Left renal pelvis (tissue), 4 donors: ENCODE data around the gene FUZ. TPM values are rescaled to one million over a fixed set of nuclear protein-coding genes. Genes with fewer than 3 reads are reported as not detected.

Source experiments
- DNase-seq, 4 donors: peaks; one replicate each; pipeline ENCODE4 v3.0.0-alpha.2; 2013; ENCODE audit warnings: low read depth in 4 of 4, low spot score in 3 of 4
- polyA plus RNA-seq, 4 donors: library from polyadenylated mRNA; unstranded; fragments of 120-200 nt; gene quantifications; one replicate each; pipeline ENCODE4 v1.2.1, GENCODE V29; 2013; ENCODE audit not compliant: insufficient read length in 4 of 4

FUZ gene
- polyA plus RNA-seq, 4 donors, result 20.9 to 43.3 (median 35.5) TPM

DNA sequence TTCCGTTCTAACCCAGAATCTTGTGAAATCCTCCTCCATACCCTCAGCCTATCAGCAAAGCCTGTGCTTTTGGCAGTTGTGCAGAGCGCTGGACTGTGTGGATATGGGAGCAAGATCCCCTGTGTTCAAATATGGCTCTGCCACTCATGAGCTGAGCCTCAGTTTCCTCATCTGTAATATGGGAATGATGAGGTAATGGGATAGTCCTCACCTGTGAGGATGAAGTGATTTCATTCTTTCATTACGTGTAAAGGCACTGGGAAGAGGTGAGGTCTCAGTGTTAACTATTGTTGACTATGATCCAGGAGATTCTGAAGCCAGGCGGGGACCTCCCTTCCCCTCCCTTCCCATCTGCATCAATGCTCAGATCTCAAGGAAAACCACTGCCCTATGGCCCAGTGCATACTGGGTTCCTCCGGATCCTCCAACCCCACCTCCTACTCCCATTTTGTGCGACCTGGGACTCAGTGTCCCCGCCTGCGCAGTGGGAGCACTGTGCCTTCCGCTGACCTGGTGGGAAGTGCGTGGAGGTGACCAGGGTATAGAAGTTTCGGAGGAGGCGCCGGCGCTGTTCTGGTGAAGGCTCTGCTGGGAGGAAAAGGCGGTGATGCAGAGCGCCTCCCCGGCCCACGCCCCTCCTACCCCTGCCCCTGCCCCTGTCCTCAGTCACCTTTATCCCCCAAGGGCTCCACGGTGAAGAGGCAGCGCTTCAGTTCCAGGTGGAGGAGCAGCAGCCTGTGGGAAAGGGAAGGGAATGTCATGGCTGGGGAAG, 5.0 kb downstream of the FUZ start:
- no peak for DNase-seq

DNA sequence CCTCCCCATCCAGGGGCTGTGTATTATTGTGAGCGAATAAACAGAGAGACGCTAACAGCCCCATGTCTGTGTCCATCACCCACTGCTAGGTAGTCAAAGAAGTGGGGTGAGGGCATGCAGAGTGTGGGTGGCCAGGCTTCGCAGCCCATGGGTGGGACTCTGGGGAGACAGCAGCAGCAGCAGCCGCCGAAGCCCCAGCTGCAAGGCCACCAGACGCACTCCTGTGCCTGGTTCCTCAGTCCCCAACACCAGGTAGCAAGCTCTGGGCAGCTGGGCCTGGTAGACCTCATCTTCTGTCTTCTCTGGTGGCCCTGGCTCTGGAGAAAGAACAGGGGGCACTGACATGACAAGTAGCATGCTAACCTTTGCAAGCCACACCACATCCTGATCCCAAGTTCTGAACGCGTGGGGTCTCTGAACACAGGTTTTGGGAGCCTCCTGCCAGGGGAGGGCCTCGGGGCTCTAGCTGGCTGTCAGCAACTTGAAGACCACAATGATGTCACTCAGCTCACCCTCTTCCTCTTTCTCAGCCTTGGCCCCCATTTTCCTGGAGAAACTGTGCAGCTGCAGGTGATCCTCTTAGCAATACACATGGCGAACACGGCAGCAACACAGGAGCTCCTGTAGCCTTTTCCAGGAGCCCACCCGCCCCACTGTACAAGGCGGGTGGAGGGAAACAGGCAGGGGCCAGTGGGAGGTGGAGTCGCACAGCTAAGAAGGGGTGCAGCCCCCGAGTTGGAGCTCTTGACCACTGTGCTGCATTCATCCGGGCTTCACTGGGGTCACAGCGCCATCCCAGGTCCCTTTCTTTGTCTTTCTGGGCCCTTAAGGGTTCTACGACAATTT, 5.8 kb downstream of the FUZ start:
- no peak for DNase-seq

DNA sequence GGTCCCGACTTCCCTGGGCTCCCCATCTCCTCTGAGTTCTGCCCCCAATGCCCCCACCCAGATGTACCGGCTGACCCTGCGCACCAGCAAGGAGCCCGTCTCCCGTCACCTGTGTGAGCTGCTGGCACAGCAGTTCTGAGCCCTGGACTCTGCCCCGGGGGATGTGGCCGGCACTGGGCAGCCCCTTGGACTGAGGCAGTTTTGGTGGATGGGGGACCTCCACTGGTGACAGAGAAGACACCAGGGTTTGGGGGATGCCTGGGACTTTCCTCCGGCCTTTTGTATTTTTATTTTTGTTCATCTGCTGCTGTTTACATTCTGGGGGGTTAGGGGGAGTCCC, 6.5 kb downstream of the FUZ start:
- DNase-seq, result no peak

DNA sequence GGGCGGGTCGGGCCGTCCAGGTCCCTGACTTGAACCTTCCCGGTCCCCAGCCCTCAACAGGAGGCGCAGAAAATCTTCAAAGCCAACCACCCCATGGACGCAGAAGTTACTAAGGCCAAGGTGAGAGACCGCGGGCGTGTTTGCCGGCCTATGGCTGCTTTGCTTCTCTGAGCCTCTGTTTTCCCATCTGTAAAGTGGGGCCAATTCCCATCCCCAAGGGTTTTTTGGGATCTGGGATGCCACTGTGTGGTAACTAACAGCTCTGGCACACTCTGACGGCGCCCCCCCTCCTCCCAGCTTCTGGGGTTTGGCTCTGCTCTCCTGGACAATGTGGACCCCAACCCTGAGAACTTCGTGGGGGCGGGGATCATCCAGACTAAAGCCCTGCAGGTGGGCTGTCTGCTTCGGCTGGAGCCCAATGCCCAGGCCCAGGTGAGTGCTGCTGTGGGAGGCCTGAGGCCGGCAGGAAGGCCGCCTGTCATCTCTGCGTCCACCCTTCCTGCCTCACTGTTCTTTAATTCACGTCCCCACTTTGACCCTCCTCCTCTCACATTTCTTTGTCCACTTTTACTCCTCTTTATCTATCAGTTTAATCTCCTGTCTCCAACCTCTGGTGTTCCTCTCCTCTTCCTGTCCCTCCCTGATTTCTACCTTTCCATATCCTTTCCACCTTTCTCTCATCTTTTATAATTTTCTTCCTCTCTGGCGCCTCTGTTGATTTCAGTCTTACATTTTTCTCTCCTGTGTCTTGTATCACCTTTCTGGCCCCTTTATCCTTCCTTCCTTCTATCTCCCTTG, 7.1 kb downstream of the FUZ start:
- DNase-seq, result no peak

DNA sequence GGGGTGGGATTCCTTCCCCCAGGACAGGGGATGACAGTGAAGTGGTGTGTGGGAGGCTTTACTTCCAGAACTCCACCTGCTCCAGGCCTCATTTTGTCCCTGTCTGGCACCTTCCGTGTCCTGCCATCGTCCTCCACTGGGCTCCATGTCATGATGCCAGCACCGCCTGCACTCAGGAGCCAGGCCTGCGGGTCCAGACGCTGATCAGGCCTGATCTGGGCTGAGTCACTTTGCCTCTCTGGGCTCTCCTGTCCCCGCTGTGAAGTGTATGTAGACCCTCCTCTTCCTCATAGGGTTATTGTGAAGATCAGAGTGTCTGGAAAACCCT, 9.6 kb downstream of the FUZ start:
- DNase-seq, result no peak

DNA sequence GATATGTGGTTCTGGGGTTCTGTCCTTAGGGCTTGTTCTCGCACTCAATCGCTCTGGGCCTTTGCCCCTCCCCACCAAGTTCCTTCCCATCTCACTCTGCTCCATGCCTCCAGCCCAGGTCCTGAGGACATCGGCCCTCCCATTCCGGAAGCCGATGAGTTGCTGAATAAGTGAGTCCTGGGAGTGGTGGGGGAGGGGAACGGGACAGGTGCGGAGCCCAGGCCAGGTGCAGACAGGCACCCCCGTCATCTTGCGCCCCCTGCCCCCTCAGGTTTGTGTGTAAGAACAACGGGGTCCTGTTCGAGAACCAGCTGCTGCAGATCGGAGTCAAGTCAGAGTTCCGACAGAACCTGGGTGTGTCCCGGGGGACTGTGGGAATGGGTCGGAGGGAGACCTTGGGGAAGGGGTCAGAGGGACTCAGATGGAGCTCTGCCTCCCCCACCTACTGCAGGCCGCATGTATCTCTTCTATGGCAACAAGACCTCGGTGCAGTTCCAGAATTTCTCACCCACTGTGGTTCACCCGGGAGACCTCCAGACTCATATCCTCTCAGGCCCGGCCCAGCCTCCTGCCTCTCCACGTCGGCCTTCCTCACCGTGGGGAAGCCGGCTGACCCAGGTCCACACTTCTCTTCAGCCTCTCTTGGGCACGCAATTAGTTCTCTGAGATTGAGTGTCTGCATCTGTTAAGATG, 10.1 kb downstream of the FUZ start:
- DNase-seq, result no peak

DNA sequence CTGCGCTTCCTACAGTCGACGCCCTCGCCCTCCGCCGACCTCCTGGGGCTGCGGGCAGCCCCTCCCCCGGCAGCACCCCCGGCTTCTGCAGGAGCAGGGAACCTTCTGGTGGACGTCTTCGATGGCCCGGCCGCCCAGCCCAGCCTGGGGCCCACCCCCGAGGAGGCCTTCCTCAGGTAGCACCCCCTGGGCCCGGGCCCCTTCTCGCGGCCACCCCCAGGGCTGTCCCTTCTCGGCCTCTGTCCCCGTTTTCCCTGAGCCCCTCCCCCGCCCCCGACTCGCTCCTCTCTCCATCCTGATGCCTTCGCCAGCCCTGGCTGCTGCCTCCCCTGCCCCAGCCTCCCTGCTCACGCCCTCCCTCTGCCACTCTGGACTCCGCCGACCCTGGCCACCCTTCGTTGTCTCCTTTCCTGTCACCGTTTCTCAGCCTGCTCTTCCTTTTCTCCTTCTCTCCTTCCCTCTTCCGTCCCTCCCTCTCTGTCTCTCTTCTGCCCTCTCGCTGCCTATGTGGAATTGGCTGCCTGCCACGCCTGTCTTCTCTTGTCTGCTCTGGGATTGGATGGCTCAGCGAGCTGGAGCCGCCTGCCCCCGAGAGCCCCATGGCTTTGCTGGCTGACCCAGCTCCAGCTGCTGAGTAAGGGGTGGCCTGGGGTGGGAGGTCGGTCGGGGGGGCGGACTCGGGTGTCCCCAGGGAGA, 11.0 kb downstream of the FUZ start:
- DNase-seq, result peak; percentile 76 to 80 (median 77)

DNA sequence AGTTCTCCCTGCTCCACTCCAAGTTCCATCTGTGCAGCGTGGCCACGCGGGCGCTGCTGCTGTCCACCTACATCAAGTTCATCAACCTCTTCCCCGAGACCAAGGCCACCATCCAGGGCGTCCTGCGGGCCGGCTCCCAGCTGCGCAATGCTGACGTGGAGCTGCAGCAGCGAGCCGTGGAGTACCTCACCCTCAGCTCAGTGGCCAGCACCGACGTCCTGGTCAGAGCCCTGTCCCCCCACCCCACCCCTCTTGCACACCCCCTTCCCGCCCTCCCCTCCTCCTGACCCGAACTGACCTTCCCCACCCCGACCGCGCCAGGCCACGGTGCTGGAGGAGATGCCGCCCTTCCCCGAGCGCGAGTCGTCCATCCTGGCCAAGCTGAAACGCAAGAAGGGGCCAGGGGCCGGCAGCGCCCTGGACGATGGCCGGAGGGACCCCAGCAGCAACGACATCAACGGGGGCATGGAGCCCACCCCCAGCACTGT, 11.6 kb downstream of the FUZ start:
- no peak for DNase-seq

DNA sequence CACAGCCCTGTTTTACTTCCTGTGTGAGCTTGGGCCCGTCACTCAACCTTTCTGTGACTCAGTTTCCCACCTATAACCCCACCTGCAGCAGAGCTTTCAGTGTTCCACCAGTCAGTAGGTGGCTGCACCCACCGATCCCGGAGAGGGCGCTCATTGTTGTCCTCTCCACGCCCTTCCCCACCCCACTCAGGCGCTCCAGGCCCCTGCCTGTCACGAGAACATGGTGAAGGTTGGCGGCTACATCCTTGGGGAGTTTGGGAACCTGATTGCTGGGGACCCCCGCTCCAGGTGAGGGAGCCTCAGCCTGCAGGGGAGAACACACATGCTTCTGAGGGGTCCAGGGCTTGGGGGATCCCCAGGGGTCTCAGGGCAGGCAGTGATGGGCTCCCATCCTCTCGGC, 12.3 kb downstream of the FUZ start:
- no peak for DNase-seq

DNA sequence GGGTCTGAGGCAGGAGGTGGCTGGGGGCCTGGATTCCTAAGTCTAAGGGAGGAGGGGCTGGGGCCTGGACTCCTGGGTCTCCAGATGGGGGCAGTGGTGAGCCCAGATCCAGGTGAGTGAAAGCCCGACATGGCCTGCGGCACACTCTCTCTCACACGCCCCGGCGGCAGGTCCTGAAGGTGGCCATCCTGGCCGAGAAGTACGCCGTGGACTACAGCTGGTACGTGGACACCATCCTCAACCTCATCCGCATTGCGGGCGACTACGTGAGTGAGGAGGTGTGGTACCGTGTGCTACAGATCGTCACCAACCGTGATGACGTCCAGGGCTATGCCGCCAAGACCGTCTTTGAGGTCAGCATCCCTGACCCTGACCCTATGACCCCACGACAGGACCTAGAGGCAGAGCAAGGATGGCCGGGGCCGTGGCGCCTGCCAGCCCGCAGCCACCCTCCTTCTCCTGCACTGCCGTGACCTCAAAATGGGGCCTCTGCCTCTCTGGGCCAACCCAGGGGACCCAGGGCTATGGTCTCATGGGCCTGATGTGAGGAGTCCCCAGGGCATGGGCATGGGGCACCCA, 13.2 kb downstream of the FUZ start:
- no peak for DNase-seq

DNA sequence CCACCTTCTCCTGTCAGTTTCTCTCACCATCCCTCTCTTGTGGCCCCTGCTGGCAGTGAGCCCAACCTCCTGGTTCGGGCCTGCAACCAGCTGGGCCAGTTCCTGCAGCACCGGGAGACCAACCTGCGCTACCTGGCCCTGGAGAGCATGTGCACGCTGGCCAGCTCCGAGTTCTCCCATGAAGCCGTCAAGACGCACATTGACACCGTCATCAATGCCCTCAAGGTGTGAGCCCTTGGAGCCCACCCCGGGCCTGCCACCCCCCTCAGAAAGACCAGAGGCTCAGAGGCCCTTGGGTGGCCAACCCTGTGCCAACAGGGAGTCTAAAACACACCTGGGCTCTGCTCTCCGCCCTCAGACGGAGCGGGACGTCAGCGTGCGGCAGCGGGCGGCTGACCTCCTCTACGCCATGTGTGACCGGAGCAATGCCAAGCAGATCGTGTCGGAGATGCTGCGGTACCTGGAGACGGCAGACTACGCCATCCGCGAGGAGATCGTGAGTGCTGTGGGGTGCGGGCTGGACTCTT, 13.8 kb downstream of the FUZ start:
- no peak for DNase-seq

DNA sequence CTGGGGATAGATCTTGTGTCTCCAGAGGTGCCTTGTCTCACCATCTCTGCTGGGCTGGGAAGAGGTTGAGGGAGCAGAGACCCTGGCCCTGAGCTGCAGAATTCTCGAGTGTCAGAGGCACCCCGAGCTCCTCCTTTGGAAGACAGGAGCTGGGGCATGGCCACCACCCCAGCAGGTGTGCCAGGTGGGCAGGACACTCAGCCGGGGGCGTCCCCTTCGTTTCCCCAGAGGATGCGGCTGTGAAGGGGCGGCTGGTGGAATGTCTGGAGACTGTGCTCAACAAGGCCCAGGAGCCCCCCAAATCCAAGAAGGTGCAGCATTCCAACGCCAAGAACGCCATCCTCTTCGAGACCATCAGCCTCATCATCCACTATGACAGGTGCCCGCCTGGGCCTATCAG, 14.5 kb downstream of the FUZ start:
- DNase-seq, result no peak

DNA sequence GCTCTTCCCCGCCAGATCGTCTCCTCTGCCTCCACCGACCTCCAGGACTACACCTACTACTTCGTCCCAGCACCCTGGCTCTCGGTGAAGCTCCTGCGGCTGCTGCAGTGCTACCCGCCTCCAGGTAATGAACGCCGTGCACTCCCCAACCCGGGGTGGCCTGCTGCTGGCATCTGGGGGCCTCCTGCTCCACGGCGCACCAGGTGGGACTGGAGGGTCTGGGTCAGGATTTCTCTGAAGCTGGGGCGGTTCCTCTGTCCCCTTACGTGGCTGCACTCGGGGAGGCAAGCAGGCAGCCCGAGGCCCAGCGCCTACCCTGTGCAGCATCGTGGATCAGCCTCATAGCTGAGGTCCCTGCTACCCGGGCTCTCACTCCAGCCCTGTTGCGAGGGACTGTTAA, 17.5 kb downstream of the FUZ start:
- DNase-seq, result no peak

DNA sequence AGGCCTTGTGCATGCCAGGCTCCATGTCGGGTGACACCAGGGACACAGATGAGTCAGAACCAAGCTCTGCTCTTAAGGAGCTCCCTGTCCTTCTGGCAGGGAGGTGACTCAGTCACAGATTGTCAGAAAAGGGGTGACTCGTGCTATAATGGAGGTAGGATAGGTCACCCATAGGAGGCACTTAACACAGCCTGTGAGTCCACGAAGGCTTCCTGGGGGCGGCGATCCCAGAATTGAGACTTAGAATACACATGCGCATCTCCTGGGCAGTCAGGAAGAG, 19.6 kb downstream of the FUZ start:
- no peak for DNase-seq

DNA sequence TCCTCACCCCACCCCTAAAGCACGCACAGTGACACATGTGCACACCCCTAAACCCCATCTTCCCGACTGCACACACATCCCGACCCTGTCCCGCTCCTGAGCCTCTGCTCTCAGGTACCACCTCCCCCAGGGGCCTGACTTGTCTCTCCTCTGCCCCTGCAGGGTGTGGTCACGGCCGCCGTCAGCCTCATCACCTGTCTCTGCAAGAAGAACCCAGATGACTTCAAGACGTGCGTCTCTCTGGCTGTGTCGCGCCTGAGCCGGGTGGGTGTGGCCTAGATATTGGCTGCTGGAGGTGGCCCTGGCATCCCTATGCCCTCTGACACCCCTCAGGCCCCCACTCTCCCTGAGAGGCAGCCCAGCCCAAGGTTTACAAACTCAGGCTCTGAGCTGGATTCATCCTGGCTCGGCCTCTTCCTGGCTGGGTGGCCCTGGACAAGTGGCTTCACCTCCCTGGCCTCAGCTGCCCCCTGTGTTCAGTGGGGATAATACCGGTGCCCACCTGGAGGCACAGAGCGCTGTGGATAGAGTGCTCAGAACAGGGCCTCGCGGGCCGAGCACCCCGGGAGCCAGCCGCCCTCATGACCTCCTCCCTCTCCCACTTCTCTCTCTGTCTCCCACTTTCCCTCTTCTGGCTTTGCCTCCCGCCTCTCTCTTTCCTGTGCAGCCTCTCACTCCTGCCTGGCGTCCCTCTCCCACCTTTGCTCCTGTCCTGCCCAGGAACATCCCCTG, 20.1 kb downstream of the FUZ start:
- no peak for DNase-seq

DNA sequence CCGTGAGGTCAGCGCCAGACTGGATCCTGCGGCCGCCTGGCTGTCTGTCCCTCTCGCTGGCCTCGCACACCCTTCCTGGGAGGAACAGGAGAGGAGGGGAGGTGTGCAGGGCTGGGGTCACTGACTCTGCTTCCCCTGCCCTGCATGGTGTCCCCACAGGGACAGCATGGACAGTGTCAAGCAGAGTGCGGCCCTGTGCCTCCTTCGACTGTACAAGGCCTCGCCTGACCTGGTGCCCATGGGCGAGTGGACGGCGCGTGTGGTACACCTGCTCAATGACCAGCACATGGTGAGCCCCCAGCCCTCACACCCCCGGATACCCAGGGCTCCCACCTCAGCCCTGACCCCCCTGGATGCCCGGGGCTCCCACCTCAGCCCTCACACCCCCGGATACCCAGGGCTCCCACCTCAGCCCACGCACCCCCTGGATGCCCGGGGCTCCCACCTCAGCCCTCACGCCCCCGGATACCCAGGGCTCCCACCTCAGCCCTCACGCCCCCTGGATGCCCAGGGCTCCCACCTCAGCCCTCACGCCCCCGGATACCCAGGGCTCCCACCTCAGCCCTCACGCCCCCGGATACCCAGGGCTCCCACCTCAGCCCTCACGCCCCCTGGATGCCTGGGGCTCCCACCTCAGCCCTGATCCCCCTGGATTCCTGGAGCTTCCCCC, 21.2 kb downstream of the FUZ start:
- no peak for DNase-seq

DNA sequence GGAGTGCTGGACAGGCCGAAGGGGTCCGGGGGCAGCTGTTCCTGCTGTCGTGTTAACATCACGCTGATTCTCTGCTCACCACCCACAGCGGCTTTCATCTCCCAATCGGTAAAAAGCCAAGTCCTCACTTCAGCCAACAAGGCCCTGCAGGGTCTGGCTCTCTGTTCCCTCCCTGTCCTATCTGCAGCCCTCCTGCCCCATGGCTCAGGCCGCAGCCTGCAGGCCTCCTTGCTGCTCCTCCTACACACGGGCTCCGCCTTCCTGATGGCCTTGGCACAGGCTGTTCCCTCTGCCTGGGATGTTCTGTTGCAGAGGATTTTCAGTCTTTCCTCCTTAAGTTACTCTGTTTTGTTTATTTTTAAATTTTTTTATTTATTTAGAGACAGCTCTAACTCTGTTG, 22.2 kb downstream of the FUZ start:
- DNase-seq, result no peak

DNA sequence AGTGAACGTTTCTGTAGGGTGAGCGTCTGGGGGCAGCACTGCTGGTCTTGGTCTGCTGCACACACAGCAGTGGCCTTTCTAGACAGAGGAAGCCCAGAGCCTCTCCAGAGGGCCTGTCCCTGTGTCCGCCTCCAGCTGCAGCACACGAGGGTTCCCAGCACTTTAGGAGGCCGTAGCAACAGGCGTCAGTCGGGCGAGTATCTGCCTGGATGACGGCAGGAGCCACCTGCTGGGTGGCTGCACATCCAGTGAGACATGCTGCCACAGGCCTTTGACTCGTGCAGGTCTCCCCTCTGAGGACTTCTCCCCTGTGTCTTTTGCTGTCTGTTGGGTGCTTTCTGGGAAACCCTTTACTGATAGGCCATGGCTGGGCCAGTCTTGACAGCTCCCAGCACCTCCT, 24.2 kb downstream of the FUZ start:
- no peak for DNase-seq

DNA sequence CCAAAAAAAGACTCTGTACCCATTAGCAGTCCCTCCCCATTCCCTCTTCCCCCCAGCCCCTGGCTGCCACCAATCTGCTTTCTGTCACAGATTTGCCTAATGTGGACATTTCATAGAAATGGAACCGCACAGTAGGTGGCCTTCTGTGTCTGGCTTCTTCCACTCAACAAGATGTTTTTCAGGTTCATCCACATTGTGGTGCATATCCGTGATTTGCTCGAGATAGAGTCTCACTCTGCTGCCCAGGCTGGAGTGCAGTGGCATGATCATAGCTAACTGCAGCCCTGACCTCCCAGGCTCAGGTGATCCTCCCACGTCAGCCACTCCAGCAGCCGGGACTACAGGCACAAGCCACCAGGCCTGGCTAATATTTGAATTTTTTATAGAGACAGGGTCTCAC, 25.3 kb downstream of the FUZ start:
- no peak for DNase-seq
